Measurements from ENCODE around the gene POU2AF1. TPM values are rescaled to one million over a fixed set of nuclear protein-coding genes. Genes with fewer than 3 reads are reported as not detected.

Gene POU2AF1, protein sequence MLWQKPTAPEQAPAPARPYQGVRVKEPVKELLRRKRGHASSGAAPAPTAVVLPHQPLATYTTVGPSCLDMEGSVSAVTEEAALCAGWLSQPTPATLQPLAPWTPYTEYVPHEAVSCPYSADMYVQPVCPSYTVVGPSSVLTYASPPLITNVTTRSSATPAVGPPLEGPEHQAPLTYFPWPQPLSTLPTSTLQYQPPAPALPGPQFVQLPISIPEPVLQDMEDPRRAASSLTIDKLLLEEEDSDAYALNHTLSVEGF
- not detected in 2 replicates for total RNA-seq (2014; rRNA removed; shearing (Covaris generic); ENCODE audit: low replicate concordance)

DNA sequence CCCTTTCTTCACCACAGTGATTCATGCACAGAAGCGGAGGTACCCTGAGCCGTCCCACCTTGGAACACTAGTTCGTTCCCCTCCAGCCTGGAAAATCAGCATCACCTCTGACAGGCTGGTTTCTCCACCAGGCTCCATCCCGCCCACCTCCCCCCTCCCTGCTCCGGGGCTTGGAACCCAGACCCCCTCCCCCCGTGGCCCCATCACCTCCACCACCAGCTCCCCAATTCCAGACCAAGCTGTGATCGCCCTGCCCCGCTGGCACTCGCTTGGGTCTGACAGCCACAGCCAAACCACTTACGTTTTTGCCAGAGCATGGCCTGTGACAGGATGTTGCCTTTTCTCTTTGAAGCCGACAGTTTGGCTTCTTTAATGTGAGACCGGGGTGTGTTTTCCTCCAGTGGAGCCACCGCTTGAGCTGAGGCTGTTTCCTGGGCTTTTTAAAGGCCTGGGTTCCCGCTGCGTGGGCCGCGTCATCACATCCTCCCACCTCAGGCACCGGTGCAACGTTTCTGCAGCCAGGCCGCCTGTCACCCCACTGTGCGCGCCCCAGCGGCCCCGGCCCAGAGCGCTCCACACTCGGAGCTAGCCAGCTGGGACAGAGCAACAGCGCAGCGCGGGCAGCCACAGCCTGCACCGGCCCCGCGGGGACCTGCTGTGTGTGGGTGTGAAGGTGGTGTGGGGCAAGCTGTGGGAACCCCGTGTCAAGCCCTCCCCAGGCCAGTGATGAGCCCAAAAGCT lies at the start of gene POU2AF1:
Gene POU2AF1, minus strand, starts transcription at position 415 of the 741 bp plus-strand sequence. Its CDS starts 98 bp downstream, at position 317.
- no peak within 1 kb of the TSS for H3K4me3 ChIP-seq
- DNase-seq: peak; percentile 61

DNA sequence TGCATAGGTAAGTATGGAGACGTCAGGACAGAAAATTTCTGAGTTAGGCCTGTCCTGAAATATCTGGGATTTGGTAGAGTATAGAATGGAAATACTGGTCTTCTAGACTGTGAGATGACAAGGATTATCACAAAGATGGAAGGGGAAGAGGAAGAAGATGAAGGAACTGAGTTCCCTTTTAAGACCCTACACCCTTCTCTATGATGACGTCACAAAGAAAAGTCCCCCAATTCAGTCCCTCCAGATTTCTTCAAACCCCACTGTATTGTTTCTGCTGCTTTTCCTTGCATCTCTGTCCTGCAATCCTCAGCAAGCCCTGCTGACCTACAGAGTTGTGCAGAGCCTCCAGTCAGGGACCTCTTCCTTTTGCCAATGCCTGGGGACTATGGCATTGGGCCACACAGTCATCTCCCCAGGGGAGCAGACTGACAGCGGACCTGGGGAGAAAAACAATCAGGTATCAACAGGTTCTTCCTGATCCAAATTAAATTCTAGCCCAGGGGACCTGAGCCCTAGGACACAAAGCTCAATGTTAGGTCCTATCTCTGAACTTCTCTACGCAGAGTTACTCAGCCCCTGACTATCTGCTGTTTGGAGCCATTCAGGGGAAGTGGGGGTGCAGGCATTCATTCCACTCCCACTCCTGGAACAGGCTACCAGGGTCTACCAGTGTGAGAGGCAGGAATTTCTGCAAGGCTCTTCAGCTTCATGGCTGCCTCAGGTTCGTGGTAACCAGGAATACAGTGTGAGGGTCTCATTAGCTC lies 49.2 kb upstream of the POU2AF1 start:
- no peaks in the 10 kb centered on the region for H3K27me3 ChIP-seq
- DNase-seq: no peak
- H3K4me3 ChIP-seq: no peak overlapping the region
- H3K36me3 ChIP-seq: no peaks in the 10 kb centered on the region
- no peaks in the 10 kb centered on the region for H3K9me3 ChIP-seq

More for the DNA sequence above, at the start of gene POU2AF1:
- Histone ChIP-seq H3K27me3 (no peaks in the 10 kb centered on the region; the same call in 1 of the 2 replicates), H3K36me3 (no peaks in the 10 kb centered on the region), H3K9me3 (no peaks in the 10 kb centered on the region)

DNA sequence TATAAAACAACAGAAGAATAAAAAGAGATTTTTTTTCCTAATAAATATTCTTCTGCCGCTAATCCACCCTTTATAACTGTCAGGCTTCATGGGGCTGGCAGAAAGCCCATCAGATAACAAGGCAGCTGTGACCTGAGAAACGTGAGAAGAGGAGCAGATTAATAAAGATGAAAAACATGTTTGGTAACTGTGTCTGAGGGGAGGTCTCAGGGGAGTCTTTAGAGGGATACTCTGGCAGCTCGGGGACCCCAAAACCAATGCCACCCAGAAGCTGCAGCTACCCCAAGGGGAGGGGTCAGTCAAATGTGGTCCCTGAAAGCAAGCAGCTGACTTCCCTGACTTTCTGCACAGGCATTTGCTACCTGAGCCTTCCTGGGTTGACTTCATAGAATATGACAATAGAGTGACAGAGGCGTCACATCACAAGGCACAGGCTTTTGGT lies 48.4 kb upstream of the POU2AF1 start:
- Histone ChIP-seq H3K9me3 (no peaks in the 10 kb centered on the region), H3K36me3 (no peaks in the 10 kb centered on the region), H3K4me3 (no peak overlapping the region), H3K27me3 (no peaks in the 10 kb centered on the region)
- no peak for DNase-seq

DNA sequence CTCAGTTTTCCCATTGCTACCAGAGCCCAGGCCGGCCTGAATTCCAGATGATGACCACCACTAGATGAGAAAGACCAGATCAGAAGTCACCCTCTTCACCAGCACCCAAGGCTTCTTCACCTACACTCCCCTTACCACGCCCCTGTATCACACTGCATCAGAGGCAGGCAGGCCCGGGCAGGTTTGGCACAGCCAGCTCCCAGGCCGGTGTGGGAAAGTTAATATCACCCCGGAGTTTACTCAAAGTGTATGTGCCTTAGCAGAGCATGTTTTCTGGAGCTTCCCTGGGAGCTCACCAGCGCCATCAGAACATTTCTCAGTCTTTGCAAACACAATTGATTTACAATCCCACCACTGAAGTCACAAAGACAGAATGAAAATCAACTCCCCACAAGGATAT lies 47.5 kb upstream of the POU2AF1 start:
- Histone ChIP-seq H3K4me3 (no peak overlapping the region), H3K27me3 (no peaks in the 10 kb centered on the region), H3K9me3 (no peaks in the 10 kb centered on the region), H3K36me3 (no peaks in the 10 kb centered on the region)
- DNase-seq: no peak

DNA sequence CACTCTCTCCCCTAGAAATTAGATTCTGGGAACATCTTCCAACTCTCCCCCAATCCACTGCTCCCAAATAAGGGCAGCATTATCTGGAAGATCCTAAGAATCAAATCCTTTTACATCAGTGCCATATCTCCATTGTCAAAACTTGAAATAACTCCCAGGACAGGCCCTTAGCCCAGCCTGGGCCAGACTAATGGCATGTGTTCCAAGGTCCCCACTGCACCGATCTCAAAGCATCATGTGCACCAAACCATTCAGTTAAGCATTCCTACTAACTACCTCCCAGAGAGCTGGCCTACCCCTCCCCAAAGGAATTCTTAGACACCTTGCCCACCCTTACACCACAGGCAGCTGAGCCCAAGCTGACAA lies 44.2 kb upstream of the POU2AF1 start:
- Histone ChIP-seq H3K9me3 (peaks cover 2% of the 10 kb centered on the region; the same call in 1 of the 2 replicates), H3K27me3 (no peaks in the 10 kb centered on the region), H3K4me3 (no peak overlapping the region), H3K36me3 (no peaks in the 10 kb centered on the region)
- DNase-seq: no peak

DNA sequence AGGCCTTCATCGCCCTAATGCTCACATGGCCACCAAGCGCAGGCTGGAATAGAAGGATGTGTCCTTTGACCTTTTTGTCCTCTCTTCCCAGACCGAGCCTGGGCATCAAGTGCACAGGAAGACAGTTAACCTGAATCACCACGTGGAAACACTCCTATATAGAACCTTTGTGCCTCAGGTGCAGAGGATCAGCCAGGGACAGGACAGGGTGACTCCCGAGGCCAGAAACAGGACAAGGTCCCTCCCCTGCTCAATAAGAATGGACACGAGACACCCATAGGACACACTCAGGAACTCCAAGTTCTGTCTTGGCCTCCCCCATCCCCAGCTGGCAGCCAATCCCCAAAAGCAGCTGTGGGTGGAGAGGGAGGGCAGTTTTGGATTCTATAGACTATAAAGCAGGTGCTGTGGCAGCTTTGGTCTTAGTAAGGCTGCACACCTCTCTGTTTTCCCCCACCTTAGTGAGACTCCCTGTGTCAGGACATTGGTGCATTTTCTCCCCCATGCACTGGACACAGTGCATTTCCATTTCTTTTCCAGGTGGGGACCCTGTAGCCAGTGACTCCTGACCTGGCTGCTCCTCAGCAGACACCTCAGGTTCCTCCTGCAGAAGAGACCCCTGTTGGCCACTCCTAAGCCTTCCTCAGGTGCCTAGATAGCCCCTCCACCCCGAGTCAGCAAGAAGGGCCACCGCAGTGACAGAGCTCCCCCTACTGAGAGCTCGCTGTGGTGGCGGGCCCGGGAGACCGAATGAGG lies 43.6 kb upstream of the POU2AF1 start:
- Histone ChIP-seq H3K27me3 (no peaks in the 10 kb centered on the region), H3K36me3 (no peaks in the 10 kb centered on the region), H3K4me3 (no peak overlapping the region), H3K9me3 (peaks cover 2% of the 10 kb centered on the region; the same call in 1 of the 2 replicates)
- peak; percentile 42 for DNase-seq

DNA sequence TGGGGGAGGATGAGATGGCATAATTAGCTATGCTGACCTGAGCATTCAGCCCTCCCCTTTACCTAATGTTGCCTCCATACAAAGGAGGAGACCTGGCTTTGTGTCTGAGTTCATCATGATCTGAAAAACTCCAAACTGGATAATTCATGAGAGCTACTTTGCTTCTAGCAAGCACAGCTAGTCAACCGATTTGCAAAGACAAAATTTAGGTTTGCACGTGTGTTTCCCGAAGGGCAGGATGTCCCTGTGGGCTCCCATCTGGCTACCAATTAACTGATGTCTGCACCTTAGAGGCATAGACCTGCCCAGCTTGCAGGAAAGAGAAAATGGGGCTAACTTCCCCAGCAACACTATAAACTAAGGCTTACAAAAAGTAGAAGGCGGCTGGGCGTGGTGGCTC lies 42.2 kb upstream of the POU2AF1 start:
- DNase-seq: no peak
- Histone ChIP-seq H3K4me3 (no peak overlapping the region), H3K27me3 (no peaks in the 10 kb centered on the region), H3K36me3 (no peaks in the 10 kb centered on the region), H3K9me3 (peaks cover 2% of the 10 kb centered on the region; the same call in 1 of the 2 replicates)

DNA sequence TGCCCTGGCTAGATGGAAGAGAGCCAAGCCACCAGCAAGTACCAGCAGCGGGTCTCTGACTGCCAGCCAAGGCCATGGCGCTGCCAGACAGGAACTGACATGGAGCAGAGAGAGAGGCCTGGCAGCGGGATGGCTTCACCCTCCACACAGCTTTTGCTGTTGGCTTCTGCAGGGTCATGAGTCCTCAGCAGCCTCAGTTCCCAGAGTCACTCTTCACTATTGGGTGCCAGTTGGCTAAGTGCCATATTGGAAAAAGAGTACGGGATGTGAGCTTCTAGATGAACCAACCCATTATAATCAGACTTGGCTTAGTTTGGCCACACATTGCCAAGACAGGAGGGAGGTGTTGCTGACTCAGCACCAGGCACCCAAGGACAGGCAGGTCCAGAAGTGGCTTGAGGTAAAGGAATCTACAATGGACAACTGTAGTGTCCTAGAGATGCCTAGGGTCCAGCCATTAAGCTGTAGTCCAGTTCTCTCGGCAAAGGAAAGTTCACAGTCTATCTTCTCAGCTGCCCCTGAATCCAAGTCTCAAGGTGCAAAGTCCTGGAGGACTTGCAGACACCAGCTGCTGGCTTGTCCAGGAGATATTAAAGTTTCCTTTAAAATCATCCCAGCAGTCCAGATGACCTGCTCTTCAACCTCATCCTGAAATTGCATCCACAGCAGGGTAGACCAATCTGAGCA lies 40.7 kb upstream of the POU2AF1 start:
- Histone ChIP-seq H3K27me3 (no peaks in the 10 kb centered on the region), H3K4me3 (no peak overlapping the region), H3K9me3 (peaks cover 2% of the 10 kb centered on the region; the same call in 1 of the 2 replicates), H3K36me3 (no peaks in the 10 kb centered on the region)
- DNase-seq: peak; percentile 85

DNA sequence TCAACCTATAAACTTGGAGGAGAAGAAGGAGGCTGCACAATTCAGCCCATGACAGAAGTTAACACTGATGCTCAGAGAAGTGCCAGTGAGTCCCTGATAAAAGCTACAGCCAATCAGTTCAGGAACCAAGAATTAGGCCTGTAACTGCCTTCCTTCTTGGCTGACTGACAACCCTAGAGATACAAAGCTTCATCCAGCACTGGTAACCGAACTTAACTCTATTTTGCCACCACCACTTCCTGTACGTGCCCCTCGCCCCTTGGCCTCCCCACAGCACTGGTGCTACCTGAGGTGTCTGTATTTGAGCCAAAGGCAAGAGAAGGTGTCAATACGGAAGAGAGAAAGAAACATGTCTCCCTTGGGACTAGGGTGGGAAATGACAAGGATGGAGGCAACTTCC lies 40.1 kb upstream of the POU2AF1 start:
- H3K9me3 ChIP-seq: peaks cover 2% of the 10 kb centered on the region; the same call in 1 of the 2 replicates
- 0 out of 2 replicates have a peak, but pooled peaks cover 2% of the 10 kb centered on the region for H3K27me3 ChIP-seq
- H3K36me3 ChIP-seq: no peaks in the 10 kb centered on the region
- H3K4me3 ChIP-seq: no peak overlapping the region
- no peak for DNase-seq

DNA sequence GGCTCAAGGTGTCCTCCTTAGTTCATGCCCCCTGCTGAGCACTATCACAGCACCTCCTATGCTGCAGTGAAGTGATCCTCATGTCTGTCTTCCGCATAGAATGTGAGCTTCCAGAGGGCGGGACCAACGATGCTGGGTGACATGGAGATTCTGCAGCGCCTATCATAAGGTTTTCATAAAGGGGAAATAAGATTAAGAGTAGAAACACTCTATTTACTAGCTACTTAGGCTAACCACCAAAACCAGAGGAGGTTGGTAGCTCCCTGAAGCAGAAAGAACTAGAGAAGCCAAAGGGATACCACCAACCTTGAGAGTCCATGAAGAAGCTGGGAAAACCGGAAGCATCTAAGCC lies 39.3 kb upstream of the POU2AF1 start:
- Histone ChIP-seq H3K9me3 (peaks cover 2% of the 10 kb centered on the region; the same call in 1 of the 2 replicates), H3K4me3 (no peak overlapping the region), H3K36me3 (no peaks in the 10 kb centered on the region), H3K27me3 (0 out of 2 replicates have a peak, but pooled peaks cover 2% of the 10 kb centered on the region)
- DNase-seq: no peak

DNA sequence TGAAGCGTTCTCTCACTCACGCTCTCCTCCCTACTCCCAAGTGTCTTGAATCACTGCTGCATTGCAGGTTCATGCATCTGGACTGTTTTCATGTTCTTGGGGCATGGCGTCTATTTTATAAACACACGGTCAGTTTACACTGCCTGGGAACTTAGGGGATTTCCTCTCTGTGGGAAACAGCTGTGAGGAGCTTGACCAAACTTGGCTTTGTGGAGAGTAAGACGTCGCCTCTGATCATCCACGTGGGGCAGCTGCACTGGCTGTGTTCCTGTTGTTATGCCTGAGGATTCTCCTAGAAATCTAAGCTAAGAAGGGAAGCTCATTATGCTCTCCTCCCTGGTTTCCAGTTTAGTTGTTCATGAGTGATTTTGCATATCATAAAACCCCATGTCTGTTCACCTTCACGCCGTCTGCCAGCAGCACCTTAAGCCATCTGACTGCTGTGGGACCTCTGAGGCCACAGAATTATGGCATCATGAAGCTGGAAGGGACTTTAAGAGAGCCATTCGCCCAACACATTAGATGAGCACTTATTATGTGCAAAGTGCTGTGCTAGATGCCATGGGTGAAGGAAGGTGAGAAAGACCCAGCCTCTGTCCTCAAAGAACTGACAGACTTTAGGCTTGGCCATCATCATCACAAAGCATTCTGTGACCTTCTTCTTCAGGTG lies 38.8 kb upstream of the POU2AF1 start:
- Histone ChIP-seq H3K4me3 (no peak overlapping the region), H3K9me3 (peaks cover 2% of the 10 kb centered on the region; the same call in 1 of the 2 replicates), H3K27me3 (0 out of 2 replicates have a peak, but pooled peaks cover 2% of the 10 kb centered on the region), H3K36me3 (no peaks in the 10 kb centered on the region)
- peak; percentile 84 for DNase-seq

DNA sequence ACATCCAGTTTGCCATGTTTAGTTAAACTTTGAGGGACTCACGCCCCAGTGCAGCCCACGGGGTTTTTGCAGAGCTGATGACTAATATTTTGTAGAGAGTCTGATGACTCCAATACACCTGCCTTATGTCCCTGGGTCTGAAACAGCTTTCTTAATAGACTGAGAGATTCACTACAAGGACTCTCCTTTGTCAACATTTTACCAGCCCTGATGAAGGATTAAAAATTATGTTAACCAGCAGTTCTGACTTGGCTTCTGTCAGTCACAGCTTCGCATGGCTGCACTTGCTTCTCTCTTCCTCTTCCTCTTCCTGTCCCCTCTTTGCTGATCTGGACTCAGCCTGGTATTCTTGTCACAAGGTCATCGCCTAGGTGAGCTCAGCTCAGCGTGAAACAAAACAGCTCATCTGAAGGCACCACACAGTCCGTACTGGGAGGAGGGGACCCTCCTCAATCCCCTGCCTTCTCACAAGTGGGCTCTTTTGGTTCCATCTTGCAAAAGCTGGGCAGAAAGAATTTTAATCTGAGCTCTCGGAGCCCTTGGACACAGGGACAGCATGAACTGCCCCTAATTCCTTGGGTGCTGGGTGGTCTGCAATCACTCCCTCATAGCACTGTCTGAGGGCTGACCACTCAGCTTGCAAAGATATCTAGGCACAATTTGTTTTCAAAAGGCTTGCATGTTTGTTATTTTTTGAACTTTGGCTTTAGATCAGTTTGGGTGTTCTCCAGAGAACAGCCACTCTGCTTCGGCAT lies 38.1 kb upstream of the POU2AF1 start:
- Histone ChIP-seq H3K36me3 (no peaks in the 10 kb centered on the region), H3K27me3 (0 out of 2 replicates have a peak, but pooled peaks cover 2% of the 10 kb centered on the region), H3K4me3 (no peak overlapping the region), H3K9me3 (peaks cover 2% of the 10 kb centered on the region; the same call in 1 of the 2 replicates)
- DNase-seq: no peak

DNA sequence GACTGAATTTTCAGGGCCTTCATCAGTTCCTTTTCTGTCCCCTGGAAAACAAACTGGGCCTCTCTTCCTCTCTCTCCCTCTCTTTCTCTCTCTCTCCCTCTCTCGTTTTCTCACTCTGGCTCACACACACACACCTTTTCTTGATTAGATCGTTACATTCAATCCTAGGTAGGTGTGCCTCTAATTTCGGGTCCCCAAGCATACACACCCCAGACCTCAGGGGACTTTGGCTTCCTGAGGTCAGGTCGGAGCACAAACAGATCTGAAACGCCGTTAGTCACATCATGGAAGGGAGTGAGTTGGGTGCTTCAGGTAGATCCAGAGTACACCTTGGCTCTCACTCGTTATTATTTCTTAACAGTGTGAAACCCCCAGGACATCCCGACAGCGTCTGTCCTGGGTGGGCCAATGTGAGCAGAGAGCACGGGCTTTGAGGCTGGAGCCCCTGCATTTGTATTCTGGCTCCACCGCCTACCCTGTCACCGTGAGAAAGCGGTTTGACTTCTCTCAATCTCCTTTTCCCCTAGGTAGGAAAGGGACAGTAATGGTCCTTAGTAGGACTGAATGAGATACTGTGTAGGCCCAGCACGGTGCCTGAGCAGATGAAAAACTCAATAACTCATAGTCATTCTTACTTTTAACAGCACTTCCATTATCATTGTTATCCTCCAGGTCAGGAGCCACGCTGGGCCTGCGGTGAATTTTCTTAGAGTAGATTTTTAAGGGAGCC lies 37.3 kb upstream of the POU2AF1 start:
- no peak for DNase-seq
- Histone ChIP-seq H3K27me3 (0 out of 2 replicates have a peak, but pooled peaks cover 2% of the 10 kb centered on the region), H3K9me3 (peaks cover 2% of the 10 kb centered on the region; the same call in 1 of the 2 replicates), H3K36me3 (no peaks in the 10 kb centered on the region), H3K4me3 (no peak overlapping the region)

DNA sequence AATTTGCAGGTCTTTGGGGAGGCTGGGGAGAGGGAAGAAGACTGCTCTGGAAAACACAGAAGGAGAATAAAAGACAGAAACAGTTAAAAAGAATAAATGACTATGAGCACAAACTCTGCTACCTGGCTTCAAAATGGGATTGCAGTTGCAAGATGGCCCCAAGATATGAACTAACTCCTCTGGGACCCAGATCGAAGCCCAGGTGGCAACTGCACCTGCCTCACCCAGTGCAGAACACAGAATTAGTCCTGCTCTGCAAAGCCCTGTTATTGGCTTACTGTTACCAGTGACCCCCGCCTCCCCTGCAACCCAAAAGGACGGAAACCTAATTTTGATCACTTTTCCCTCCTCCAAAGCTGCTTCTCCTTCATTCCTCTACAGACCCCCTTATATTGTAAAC lies 35.9 kb upstream of the POU2AF1 start:
- Histone ChIP-seq H3K36me3 (no peaks in the 10 kb centered on the region), H3K4me3 (no peak overlapping the region), H3K9me3 (no peaks in the 10 kb centered on the region), H3K27me3 (0 out of 2 replicates have a peak, but pooled peaks cover 2% of the 10 kb centered on the region)
- DNase-seq: no peak
